Loucy (cell line): ENCODE results near the gene ZNF749.

Experiments
- CTCF ChIP-seq: fragments of 200-600 bp; sonication (generic); conservative IDR thresholded peaks from 2 replicates; pipeline ENCODE4 v1.5.1; 2014; ENCODE audit warnings: mild to moderate bottlenecking, antibody characterized with exemption, low read length
- EZH2phosphoT487 ChIP-seq: fragments of 200-600 bp; IDR thresholded peaks from 2 replicates; pipeline ENCODE4 v1.6.1; 2018; ENCODE audit warnings: antibody characterized with exemption, mild to moderate bottlenecking, moderate library complexity, borderline replicate concordance

DNA sequence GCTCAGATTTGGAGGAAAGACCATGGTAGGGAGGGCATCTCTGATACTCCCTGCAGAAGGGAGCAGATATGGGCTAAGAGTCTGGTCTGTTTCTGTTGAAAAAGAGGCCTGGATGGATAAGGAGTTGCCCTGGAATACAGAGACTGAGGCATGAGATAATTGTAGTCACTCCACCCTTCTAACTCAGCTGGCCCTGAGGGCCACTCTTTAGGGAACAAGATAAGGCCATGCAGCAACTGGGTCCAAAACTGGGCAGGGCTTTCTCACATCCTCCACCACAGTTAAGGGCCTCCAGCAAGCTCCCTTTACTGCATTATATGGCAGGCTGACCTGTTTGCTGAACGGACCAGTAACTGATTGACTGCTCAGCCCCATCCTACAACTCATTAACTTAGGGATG, 1.3 kb downstream of the ZNF749 start:
- TF ChIP-seq CTCF (no peak), EZH2phosphoT487 (no peak)
